GM18505 (cell line): ENCODE measurements around the gene TSPAN17.

Experiments
- ATAC-seq: cut with Tn5 transposase; IDR thresholded peaks from one replicate; pipeline ENCODE4 v1.9.1; 2021; ENCODE audit not compliant: unreplicated experiment
- POLR2A ChIP-seq: IDR thresholded peaks from 4 replicates; pipeline ENCODE4 v1.6.1; 2011; ENCODE audit warnings: borderline replicate concordance; ENCODE audit not compliant: insufficient read depth, insufficient read length; ENCODE audit errors: extremely low read depth

TSPAN17 gene

GRCh38 chr5:176612855-176613254, 34.4 kb upstream of the TSPAN17 start:
- ATAC-seq: no peak
- TF ChIP-seq POLR2A: no peak

- no peak for ATAC-seq
- TF ChIP-seq POLR2A: no peak
Measured at GRCh38 chr5:176614805-176615478, 32.3 kb upstream of the TSPAN17 start.

- ATAC-seq: no peak
- TF ChIP-seq POLR2A: no peak
Measured at GRCh38 chr5:176616511-176616910, 30.8 kb upstream of the TSPAN17 start.

GRCh38 chr5:176618783-176619182, 28.5 kb upstream of the TSPAN17 start:
- no peak for ATAC-seq
- TF ChIP-seq POLR2A: no peak

- ATAC-seq: no peak
- TF ChIP-seq POLR2A: no peak
Measured at GRCh38 chr5:176619203-176619568, 28.1 kb upstream of the TSPAN17 start.

DNA sequence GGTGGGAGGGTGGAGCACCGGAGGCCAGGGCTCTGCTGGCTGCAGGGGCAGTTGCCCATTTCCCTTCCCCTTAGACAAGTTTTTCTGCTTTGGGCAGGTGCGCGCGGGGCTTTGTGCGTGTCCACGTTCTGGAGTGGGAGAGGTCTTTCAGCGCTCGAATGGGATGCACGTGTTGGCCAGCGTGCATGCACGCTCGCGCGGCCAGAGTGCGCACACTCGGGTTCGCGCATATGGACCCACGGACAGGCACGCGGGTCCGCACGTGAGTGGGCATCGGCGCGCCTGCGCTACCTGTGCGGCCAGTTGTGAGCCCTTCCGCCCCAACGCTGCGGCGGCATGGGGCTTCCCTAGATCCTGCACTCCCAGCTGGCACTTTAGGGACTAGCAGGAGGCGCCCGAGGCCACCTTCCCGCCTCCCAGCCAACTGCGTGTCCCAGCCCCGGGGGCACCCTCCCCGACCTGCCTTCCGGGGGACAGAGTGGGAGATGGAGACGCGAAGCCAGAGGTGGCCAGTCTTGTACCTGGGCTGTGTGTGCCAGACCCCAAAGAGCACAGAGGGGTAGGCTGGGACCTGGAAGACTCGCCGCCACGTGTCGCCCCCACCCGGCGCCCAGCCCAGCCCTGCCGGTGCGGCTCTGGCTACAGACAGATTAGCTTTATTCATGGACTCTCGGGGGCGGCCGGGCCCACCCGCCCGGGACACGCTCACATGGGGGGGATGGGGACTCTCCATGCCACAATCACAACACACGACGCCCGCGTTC, 27.5 kb upstream of the TSPAN17 start:
- TF ChIP-seq POLR2A: no peak
- ATAC-seq: no peak

DNA sequence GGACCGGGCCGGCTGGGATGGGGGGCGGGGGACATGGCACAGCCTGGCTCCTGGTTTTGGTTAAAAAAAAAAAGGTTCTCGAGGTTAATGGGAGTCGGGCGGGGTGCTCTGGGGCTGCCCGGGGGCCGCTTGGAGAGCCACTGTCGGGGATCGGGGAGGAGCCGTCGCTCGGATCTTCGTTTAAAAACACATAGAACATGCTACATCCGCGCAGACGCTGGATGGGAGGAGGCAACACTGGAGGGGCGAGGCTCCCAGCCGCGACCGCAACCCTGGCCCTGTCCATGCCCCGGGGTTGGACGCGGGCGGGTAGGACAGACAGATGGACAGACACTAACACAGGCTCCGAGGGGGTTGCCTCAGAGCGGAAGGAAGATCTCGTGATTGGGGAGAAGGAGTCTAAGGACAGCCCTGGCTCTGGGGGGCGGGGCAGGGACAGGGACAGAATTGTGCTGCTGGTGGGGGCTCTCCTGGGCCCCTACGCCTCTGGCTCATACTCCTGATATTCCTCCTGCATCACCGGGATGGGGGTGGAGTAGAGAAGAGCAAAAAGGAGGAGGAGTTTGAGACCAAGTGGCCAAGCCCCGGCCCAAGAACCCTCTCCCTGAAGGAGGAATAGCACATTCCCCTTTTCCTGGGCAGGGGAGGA, 26.8 kb upstream of the TSPAN17 start:
- no peak for ATAC-seq
- TF ChIP-seq POLR2A: no peak

DNA sequence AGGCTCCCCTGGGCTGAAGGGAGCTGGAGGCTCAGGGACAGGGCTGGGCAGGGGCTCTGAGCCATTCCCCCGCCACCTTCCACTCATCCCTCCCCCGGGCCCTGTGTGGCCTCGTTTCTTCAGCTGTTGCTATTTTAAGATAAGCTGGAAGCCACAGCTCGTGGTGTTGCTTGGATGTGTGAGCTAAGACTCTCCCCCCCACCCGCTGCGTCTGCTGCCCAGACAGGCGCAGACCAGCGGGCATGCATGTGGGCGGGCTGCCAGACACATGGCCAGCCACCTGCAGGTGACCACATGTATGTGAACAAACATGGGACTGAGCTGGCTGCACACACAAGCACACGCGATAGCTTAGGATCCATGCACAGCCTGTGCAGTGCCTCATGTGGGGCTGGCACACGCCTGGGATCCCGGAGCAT, 25.6 kb upstream of the TSPAN17 start:
- TF ChIP-seq POLR2A: no peak
- no peak for ATAC-seq

GRCh38 chr5:176624142-176624541, 23.1 kb upstream of the TSPAN17 start:
- TF ChIP-seq POLR2A: no peak

DNA sequence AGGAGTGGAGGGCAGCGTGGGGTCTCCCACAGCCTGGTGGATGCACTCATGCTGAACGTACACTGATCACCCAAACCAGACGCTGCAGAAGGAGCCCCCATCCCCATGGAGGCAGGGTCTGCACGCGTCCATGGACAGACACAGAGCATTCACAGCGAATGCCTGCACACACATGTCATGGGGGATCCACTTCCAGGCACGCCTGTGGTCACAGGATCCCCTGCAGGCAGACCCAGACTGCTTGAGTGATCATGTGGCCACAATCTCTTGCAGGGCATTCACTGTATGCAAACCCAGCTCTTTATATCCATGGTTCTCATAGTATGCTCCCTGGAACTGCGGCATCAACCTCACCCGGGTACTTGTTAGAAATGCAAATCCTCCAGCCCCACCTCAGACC, 22.3 kb upstream of the TSPAN17 start:
- TF ChIP-seq POLR2A: no peak
- no peak for ATAC-seq

More at GRCh38 chr5:176624142-176624541, 23.1 kb upstream of the TSPAN17 start:
- no peak for ATAC-seq

DNA sequence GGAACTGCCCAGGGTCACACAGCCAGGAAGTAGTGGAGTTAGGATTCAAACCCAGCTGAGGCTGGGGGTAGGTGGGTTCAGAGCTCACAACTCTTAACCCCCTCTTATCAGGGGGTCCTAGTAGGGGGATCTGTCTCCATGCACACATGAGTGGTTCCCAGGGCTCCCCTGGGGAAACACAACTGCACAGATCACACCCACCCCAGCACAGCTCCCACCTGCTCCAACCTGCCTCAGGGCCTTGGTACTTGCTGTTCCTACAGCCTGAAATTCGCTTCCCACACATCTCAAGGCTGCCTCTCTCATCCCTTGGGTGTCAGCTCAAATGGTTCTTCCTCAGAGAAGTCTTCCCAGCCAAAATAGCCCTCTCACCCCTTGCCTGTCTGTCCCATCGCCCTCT, 21.8 kb upstream of the TSPAN17 start:
- no peak for TF ChIP-seq POLR2A
- ATAC-seq: no peak

- ATAC-seq: no peak
Measured at GRCh38 chr5:176625966-176626875, 21.1 kb upstream of the TSPAN17 start.

DNA sequence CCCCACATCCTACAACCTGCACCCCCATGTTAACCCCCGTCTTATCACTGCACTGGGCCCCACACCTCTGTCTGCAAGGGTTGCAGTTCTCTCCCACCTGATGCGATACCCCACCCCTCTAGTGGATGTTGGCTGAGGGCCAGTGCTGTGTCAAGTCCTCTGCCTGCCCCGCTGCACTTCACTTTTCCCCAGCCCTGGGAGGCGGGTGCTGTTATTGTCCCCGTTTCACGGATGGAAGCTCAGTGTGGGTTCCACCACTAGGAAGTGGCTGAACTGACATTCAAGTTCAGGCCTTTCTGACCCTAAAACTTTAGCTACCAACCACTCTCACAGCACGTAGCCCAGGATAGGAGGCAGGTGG, 20.4 kb upstream of the TSPAN17 start:
- no peak for ATAC-seq
- no peak for TF ChIP-seq POLR2A

More at GRCh38 chr5:176625966-176626875, 21.1 kb upstream of the TSPAN17 start:
- TF ChIP-seq POLR2A: no peak
